A549 (cell line): ENCODE measurements around the gene TBC1D8.

ENCODE experiments used
- BHLHE40 ChIP-seq: IDR thresholded peaks from 2 replicates; pipeline ENCODE4 v1.6.1; 2012; ENCODE audit warnings: low read depth, low read length, inconsistent platforms
- CBX2 ChIP-seq: fragments of 200-600 bp; sonication (generic); IDR thresholded peaks from 2 replicates; pipeline ENCODE4 v1.6.1; 2016; ENCODE audit warnings: low read depth, mild to moderate bottlenecking, borderline replicate concordance
- CTCF ChIP-seq: fragments of >200 bp; sonication (Bioruptor Twin); formaldehyde crosslinking; IDR thresholded peaks from 3 replicates; pipeline ENCODE4 v1.5.1; 2016
- E2F6 ChIP-seq: IDR thresholded peaks from 2 replicates; pipeline ENCODE4 v1.6.1; 2012; ENCODE audit warnings: low read depth, borderline replicate concordance
- EP300 ChIP-seq, 2 experiments: fragments of >200 bp; sonication (Bioruptor Twin); formaldehyde crosslinking; IDR thresholded peaks; 2 replicates in 1 of 2; 3 replicates in 1 of 2; pipeline ENCODE4 v1.6.1; 2016 to 2017
- HMGXB4 ChIP-seq: fragments of 250-450 bp; sonication (Bioruptor Pico); IDR thresholded peaks from 2 replicates; pipeline ENCODE4 v1.5.0; 2021; ENCODE audit warnings: mild to moderate bottlenecking, moderate library complexity, borderline replicate concordance
- MAFK ChIP-seq: fragments of 450-650 bp; IDR thresholded peaks from 2 replicates; pipeline ENCODE4 v1.6.1; 2014; ENCODE audit not compliant: partially characterized antibody
- POLR2A ChIP-seq: IDR thresholded peaks from 2 replicates; pipeline ENCODE4 v1.6.1; 2012; ENCODE audit warnings: mild to moderate bottlenecking, low read length
- POLR2AphosphoS2 ChIP-seq: conservative IDR thresholded peaks from 2 replicates; pipeline ENCODE4 v1.6.1; 2012; ENCODE audit warnings: low read length, improper control_type of control experiment, inconsistent platforms
- RAD21 ChIP-seq, 2 experiments: fragments of >200 bp in 1 of 2; sonication (Bioruptor Twin) in 1 of 2; formaldehyde crosslinking in 1 of 2; IDR thresholded peaks in 1 of 2; conservative IDR thresholded peaks in 1 of 2; 2 replicates in 1 of 2; 3 replicates in 1 of 2; pipeline ENCODE4 v1.6.1; 2012 to 2018; ENCODE audit warnings: inconsistent platforms in 1 of 2
- RCOR1 ChIP-seq: fragments of 150-350 bp; IDR thresholded peaks from 2 replicates; pipeline ENCODE4 v1.6.1; 2014; ENCODE audit warnings: antibody characterized with exemption, low read length, low read depth
- RFX5 ChIP-seq: fragments of 450-650 bp; IDR thresholded peaks from 2 replicates; pipeline ENCODE4 v1.7.1; 2014; ENCODE audit warnings: antibody characterized with exemption, mild to moderate bottlenecking, moderate library complexity
- ZC3H11A ChIP-seq: fragments of 450-650 bp; IDR thresholded peaks from 2 replicates; pipeline ENCODE4 v1.6.1; 2014; ENCODE audit warnings: antibody characterized with exemption, mild to moderate bottlenecking
- ZFP36 ChIP-seq: fragments of 450-650 bp; IDR thresholded peaks from 2 replicates; pipeline ENCODE4 v1.6.1; 2014; ENCODE audit warnings: borderline replicate concordance; ENCODE audit not compliant: partially characterized antibody

- TF ChIP-seq CTCF (no peak), RAD21 (conservative IDR thresholded peaks at IDR 0.05 in 1 of 2, IDR thresholded peaks at IDR 0.05 in 1 of 2) (no peak), MAFK (no peak), CBX2 (no peak), RCOR1 (no peak), EP300 (IDR thresholded peaks at IDR 0.05) (no peak), RFX5 (no peak), POLR2A (no peak), ZFP36 (no peak), POLR2AphosphoS2 (no peak), E2F6 (no peak), BHLHE40 (no peak), ZC3H11A (no peak), HMGXB4 (CRISPR knock-in tag) (no peak)
Observed at GRCh38 chr2:100972452-100972851, 178.7 kb downstream of the TBC1D8 start.
